ENCODE data around the gene BCL2L1.

DNA sequence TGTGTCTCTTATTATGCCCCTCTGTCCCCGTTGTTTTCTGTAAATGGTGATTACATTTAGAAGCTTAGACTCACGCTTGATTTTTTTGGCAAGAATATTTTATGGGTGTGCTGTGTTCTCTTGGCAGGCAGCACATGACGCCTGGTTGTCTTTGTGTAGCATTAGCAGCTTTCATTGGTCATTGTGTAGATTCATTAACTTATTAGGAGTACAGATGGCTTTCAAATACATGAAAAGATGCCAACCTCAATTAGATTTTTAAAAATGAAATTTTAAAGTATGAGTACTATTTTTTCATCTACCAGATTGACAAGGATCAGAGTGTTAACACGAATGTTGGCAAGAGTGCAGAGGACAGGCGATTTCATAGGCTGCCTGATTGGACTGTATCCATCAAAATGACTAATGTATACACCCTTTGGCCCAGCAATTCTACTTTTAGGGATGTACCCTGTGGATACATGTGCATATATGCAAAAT, 69.7 kb downstream of the BCL2L1 start:
- no peak for TF ChIP-seq POLR2AphosphoS5 (IDR thresholded peaks at IDR 0.05; ENCODE audit: low read depth, low read length)
- no peak for TF ChIP-seq POLR2A (IDR thresholded peaks at IDR 0.05; ENCODE audit: low read depth, low read length)

Measured in GM12892 (cell line).